Panc1 (cell line): ENCODE measurements around the gene C2. TPM values are rescaled to one million over a fixed set of nuclear protein-coding genes. Genes with fewer than 3 reads are reported as not detected.

ENCODE experiments used
- ATAC-seq: fragments of 200-7000 bp; cut with Tn5 transposase; 2 replicates; pipeline ENCODE4 v1.9.1; 2020; ENCODE audit warnings: mild to moderate bottlenecking, moderate library complexity
- BruUV-seq: library from RNA; stranded (reverse); fragments of 400-500 nt; replicated peaks from 2 replicates; lab custom pipeline; 2021; lab: Mats Ljungman, UMichigan
- CTCF ChIA-PET: fragments of 300-600 bp; sonication (Branson Sonifier 250); formaldehyde crosslinking; loops from one replicate; lab custom pipeline; 2022; ENCODE audit warnings: antibody characterized with exemption; lab: Charles Lee
- POLR2A ChIA-PET: fragments of 300-600 bp; sonication (Branson Sonifier 250); formaldehyde crosslinking; loops from one replicate; lab custom pipeline; 2022; ENCODE audit warnings: antibody characterized with exemption; lab: Charles Lee
- DNase-seq: peaks from one replicate; pipeline ENCODE4 v3.0.0-alpha.2; 2010; ENCODE audit warnings: low read depth, low spot score
- H3K27ac ChIP-seq: 2 replicates; pipeline ENCODE4 v1.5.1; 2011; ENCODE audit warnings: mild to moderate bottlenecking, low read length, inconsistent platforms
- H3K27me3 ChIP-seq: fragments of 200-500 bp; sonication (Bioruptor generic); 2 replicates; pipeline ENCODE4 v1.6.0; 2014; ENCODE audit warnings: low read length, inconsistent platforms; ENCODE audit not compliant: control insufficient read depth, insufficient read depth
- H3K36me3 ChIP-seq: fragments of 200-500 bp; sonication (Bioruptor generic); 2 replicates; pipeline ENCODE4 v1.5.1; 2014; ENCODE audit warnings: inconsistent platforms, mild to moderate bottlenecking, low read length, moderate library complexity; ENCODE audit not compliant: control insufficient read depth, insufficient read depth
- H3K4me1 ChIP-seq: 2 replicates; pipeline ENCODE4 v1.5.1; 2011; ENCODE audit warnings: inconsistent platforms, mild to moderate bottlenecking, low read length, moderate library complexity; ENCODE audit not compliant: control insufficient read depth, insufficient read depth
- H3K4me3 ChIP-seq, 2 experiments: 2 replicates each; pipeline ENCODE4 v1.5.1; 2011 to 2012; ENCODE audit warnings: low read depth in 2 of 2, low read length in 2 of 2, mild to moderate bottlenecking in 2 of 2, inconsistent platforms in 1 of 2, moderate library complexity in 1 of 2
- H3K9me3 ChIP-seq: fragments of 200-500 bp; sonication (Bioruptor generic); 2 replicates; pipeline ENCODE4 v1.5.1; 2014; ENCODE audit warnings: low read depth, mild to moderate bottlenecking, inconsistent platforms, low read length, moderate library complexity; ENCODE audit not compliant: control insufficient read depth, insufficient read depth
- CTCF ChIP-seq: fragments of 450-650 bp; IDR thresholded peaks from 2 replicates; pipeline ENCODE4 v1.5.1; 2017; ENCODE audit warnings: mild to moderate bottlenecking
- POLR2AphosphoS5 ChIP-seq: IDR thresholded peaks from 2 replicates; pipeline ENCODE4 v1.6.1; 2012; ENCODE audit warnings: mild to moderate bottlenecking, low read depth, low read length, moderate library complexity
- SIN3A ChIP-seq: IDR thresholded peaks from 2 replicates; pipeline ENCODE4 v1.6.1; 2012; ENCODE audit warnings: low read depth, mild to moderate bottlenecking, low read length, moderate library complexity, borderline replicate concordance; ENCODE audit not compliant: insufficient read depth
- TCF7L2 ChIP-seq: IDR thresholded peaks from 2 replicates; pipeline ENCODE4 v1.6.1; 2011; ENCODE audit warnings: mild to moderate bottlenecking, low read depth, low read length, inconsistent platforms
- in situ Hi-C: cut with HindIII; loops from 2 replicates; pipeline ENCODE4 v1.10.0; 2016; ENCODE audit warnings: low sequenced_read_pairs, low pct_unique_long_range_greater_than_20kb
- intact Hi-C: fragments of 100-400 bp; cut with micrococcal nuclease; formaldehyde crosslinking; loops from one replicate; pipeline ENCODE4 v1.10.0; 2022; ENCODE audit not compliant: unreplicated experiment
- total RNA-seq: library from RNA; stranded (reverse); gene quantifications from one replicate; pipeline ENCODE4 v1.2.1, GENCODE V29; 2021; ENCODE audit not compliant: unreplicated experiment
- TF ChIP-seq, protein P1 (sequence below), 2 experiments: IDR thresholded peaks; 2 replicates each; pipeline ENCODE4 v1.6.1; 2011 to 2012; ENCODE audit warnings: low read depth in 2 of 2, control low read depth in 1 of 2, low read length in 1 of 2, mild to moderate bottlenecking in 1 of 2, moderate library complexity in 1 of 2; ENCODE audit not compliant: insufficient read depth in 1 of 2

Gene C2
- total RNA-seq, 1 experiment from 2014 or later: 1.0 TPM

GRCh38 chr6:31915756-31916155, 11.8 kb upstream of the C2 start:
- no peaks in the 10 kb centered on the region for H3K4me1 ChIP-seq
- H3K4me3 ChIP-seq: no peak overlapping the region
- in situ Hi-C loops: no loop called here
- ChIA-PET CTCF (no interaction called here), POLR2A (interaction anchor here (0.7 kb wide), 2 partner anchors 14 to 139 kb away, joined by 4 to 11 read pairs; partner anchors contain the start of genes VWA7 and ZBTB12)
- intact Hi-C loops: no loop called here
- H3K36me3 ChIP-seq: no peaks in the 10 kb centered on the region
- H3K27me3 ChIP-seq: no peaks in the 10 kb centered on the region
- H3K9me3 ChIP-seq: no peaks in the 10 kb centered on the region
- ATAC-seq: no peak
- H3K27ac ChIP-seq: no peak overlapping the region
- no TSS peak for BruUV-seq
- no peak for DNase-seq
- TF ChIP-seq, protein P1, sequence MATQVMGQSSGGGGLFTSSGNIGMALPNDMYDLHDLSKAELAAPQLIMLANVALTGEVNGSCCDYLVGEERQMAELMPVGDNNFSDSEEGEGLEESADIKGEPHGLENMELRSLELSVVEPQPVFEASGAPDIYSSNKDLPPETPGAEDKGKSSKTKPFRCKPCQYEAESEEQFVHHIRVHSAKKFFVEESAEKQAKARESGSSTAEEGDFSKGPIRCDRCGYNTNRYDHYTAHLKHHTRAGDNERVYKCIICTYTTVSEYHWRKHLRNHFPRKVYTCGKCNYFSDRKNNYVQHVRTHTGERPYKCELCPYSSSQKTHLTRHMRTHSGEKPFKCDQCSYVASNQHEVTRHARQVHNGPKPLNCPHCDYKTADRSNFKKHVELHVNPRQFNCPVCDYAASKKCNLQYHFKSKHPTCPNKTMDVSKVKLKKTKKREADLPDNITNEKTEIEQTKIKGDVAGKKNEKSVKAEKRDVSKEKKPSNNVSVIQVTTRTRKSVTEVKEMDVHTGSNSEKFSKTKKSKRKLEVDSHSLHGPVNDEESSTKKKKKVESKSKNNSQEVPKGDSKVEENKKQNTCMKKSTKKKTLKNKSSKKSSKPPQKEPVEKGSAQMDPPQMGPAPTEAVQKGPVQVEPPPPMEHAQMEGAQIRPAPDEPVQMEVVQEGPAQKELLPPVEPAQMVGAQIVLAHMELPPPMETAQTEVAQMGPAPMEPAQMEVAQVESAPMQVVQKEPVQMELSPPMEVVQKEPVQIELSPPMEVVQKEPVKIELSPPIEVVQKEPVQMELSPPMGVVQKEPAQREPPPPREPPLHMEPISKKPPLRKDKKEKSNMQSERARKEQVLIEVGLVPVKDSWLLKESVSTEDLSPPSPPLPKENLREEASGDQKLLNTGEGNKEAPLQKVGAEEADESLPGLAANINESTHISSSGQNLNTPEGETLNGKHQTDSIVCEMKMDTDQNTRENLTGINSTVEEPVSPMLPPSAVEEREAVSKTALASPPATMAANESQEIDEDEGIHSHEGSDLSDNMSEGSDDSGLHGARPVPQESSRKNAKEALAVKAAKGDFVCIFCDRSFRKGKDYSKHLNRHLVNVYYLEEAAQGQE (IDR thresholded peaks at IDR 0.05; ENCODE audit: insufficient read depth in 1 of 2, low read depth in 2 of 2, low read length in 1 of 2): no peak
- TF ChIP-seq SIN3A (no peak), POLR2AphosphoS5 (no peak), TCF7L2 (no peak), CTCF (no peak)

- no peaks in the 10 kb centered on the region for H3K36me3 ChIP-seq
- H3K4me3 ChIP-seq: no peak overlapping the region
- intact Hi-C loops: no loop called here
- H3K27ac ChIP-seq: no peak overlapping the region
- CTCF ChIA-PET: interaction anchor here (0.7 kb wide), 2 partner anchors 59 to 63 kb away, joined by 3 to 10 read pairs; no protein-coding TSS in a partner anchor
- H3K27me3 ChIP-seq: no peaks in the 10 kb centered on the region
- H3K9me3 ChIP-seq: no peaks in the 10 kb centered on the region
- TF ChIP-seq, protein P1 (IDR thresholded peaks at IDR 0.05; ENCODE audit: insufficient read depth in 1 of 2, low read depth in 2 of 2, low read length in 1 of 2): no peak
- no peak for TF ChIP-seq TCF7L2
- no peaks in the 10 kb centered on the region for H3K4me1 ChIP-seq
- POLR2A ChIA-PET: interaction anchor here (0.6 kb wide), 1 partner anchor 9 kb away, joined by 3 read pairs; the partner anchor contains the start of gene C2
- in situ Hi-C loops: no loop called here
- DNase-seq (no peak), ATAC-seq (no peak)
- BruUV-seq: no TSS peak
Measured at GRCh38 chr6:31918069-31918720, 9.3 kb upstream of the C2 start.
